ENCODE data around the gene SLC32A1.
A peak's percentile ranks its signal among the peaks of the same experiment; 100 is the strongest.

The SLC32A1 gene

DNA sequence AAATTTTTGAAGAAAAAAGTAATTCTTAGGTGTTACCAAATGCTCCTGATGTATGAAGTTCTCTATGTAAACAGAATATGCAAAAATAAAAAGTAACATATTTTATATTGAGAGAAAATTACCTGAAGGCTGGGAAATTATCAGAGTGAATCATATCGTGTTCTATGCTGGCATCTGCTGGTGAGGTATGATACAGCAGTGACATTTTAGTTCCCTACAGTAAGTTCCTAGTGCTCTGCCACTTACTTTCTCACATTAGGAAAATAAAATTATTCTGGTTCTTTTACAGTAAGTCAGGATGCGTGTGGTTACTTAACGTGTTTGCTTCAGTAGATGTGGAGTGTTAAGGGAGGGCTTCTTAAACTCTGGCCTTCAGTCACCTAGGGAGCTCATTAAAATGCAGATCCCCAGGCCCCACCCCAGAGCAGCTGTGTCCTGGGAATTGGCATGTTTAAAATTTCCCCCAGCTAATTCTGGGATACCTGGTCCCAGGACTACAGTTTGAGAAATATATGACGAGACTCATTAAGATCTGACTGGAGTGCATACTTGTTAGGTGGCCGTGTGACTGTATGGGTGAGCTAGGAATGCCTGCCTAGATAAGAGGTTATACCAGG is 27.2 kb downstream of the SLC32A1 start:
- peaks cover 26% of the 10 kb centered on the region for H3K36me3 ChIP-seq (replicated peaks)
- H3K4me1 ChIP-seq, result peaks cover 3% of the 10 kb centered on the region; the same call in 1 of the 2 replicates
- H3K9me3 ChIP-seq, result peaks cover 3% of the 10 kb centered on the region; the same call in 1 of the 2 replicates
- H3K4me3 ChIP-seq, result no peak overlapping the region
- no peaks in the 10 kb centered on the region for H3K27me3 ChIP-seq (ENCODE audit: low read depth)
- in situ Hi-C loops (cut with MboI; ENCODE audit: low sequenced_read_pairs), result no loop called here
- peak in 1 of 2 experiments; percentile 52 for DNase-seq (ENCODE audit: low spot score in 2 of 2)

DNA sequence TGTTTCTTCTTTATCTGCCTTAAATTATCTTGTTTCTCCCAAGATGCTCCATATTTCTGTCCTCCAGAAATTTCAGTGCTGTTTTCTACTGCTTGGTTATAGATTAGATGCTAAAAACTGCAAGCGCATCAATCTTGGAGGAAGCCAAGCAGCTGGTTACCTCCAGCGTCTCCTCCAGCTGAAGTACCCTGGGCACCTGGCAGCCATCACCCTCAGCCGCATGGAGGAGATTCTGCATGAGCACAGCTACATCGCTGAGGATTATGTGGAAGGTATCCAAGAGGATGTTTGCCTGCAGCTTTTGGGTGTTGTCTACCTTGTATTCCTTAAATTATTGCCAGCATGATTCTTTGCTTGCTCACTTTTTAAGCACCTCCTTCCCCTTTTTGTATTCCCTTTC is 27.7 kb downstream of the SLC32A1 start:
- Histone ChIP-seq H3K4me3 (no peak overlapping the region), H3K4me1 (peaks cover 3% of the 10 kb centered on the region; the same call in 1 of the 2 replicates), H3K36me3 (replicated peaks) (peaks cover 29% of the 10 kb centered on the region), H3K9me3 (peaks cover 3% of the 10 kb centered on the region; the same call in 1 of the 2 replicates), H3K27me3 (ENCODE audit: low read depth) (no peaks in the 10 kb centered on the region)
- no peak for DNase-seq (ENCODE audit: low spot score in 2 of 2)
- in situ Hi-C loops (cut with MboI; ENCODE audit: low sequenced_read_pairs), result no loop called here

DNA sequence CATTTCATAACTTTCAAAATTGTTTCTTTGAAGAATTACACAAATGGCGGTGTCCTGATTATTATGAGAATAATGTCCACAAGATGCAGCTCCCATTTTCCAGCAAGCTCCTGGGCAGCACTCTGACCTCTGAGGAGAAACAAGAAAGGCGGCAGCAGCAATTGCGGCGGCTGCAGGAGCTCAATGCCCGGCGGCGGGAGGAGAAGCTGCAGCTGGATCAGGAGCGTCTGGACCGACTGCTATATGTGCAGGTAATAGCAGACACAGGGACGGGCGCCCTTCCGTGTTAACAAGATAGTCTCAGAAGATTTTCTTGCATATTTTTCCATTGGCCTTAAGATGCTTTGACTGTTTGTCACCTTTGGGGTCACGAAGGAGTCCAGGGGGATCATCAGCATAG is 30.6 kb downstream of the SLC32A1 start:
- H3K4me1 ChIP-seq, result no peaks in the 10 kb centered on the region
- DNase-seq (ENCODE audit: low spot score in 2 of 2), result no peak
- no peak overlapping the region for H3K4me3 ChIP-seq
- peaks cover 41% of the 10 kb centered on the region for H3K36me3 ChIP-seq (replicated peaks)
- H3K9me3 ChIP-seq, result no peaks in the 10 kb centered on the region
- no peaks in the 10 kb centered on the region for H3K27me3 ChIP-seq (ENCODE audit: low read depth)
- in situ Hi-C loops (cut with MboI; ENCODE audit: low sequenced_read_pairs), result no loop called here

DNA sequence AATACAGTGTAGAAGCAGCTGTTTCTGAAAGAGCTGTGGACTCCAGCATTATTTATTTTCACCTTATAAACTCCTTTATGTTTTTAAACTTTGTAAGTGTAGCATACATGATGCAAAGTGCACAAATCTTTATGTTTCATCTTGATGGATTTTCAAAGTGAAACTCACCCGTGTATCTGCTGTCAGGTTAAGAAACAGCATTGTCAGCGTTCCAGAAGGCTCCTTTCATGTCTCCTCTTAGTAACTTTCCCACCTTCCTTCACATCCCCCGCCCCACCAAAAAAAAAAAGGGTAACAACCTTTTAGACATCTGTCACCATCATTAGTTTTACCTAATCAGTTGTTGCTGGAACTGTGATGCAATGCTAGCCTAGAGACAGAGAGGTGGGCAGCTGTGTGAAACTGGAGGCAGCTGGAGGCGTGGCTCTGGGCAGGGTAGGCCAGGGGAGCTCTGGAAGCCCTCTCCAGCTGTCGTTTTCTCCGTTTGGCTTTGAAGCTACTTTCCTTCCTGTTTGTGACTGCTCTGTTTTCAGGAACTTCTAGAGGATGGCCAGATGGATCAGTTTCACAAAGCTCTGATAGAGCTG is 31.1 kb downstream of the SLC32A1 start:
- DNase-seq (ENCODE audit: low spot score in 2 of 2), result no peak
- peaks cover 41% of the 10 kb centered on the region for H3K36me3 ChIP-seq (replicated peaks)
- H3K9me3 ChIP-seq, result no peaks in the 10 kb centered on the region
- in situ Hi-C loops (cut with MboI; ENCODE audit: low sequenced_read_pairs), result no loop called here
- no peaks in the 10 kb centered on the region for H3K27me3 ChIP-seq (ENCODE audit: low read depth)
- H3K4me1 ChIP-seq, result no peaks in the 10 kb centered on the region
- no peak overlapping the region for H3K4me3 ChIP-seq

DNA sequence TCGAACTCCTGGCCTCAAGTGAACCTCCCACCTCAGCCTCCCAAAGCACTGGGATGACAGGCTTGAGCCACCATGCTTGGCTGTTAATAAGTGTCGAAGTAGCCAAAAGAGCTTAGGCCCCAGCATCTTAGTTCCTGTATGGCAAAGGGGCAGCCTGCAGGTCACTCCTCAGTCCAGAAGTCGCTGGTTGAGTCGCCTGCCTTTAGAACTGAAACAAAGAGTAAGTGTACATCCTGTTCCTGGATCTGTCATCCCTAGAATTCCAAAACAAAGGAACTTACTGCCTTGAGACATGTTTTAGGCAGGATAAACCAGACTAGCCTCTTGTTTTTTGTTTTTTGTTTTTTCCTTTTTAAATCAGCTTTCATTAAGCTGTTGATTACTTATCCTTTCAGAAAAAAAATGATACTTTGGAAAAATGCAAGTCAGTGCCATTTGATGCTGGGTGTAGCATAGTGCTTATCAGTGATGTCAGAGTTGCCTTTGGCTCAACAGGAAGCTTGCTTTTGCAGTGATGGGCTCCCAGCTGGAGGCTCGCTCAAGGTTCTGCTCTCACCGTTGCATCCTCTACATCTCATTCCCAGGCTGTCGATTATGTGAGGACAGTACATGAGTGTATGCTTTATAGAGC is 33.0 kb downstream of the SLC32A1 start:
- H3K9me3 ChIP-seq, result no peaks in the 10 kb centered on the region
- DNase-seq (ENCODE audit: low spot score in 2 of 2), result no peak

DNA sequence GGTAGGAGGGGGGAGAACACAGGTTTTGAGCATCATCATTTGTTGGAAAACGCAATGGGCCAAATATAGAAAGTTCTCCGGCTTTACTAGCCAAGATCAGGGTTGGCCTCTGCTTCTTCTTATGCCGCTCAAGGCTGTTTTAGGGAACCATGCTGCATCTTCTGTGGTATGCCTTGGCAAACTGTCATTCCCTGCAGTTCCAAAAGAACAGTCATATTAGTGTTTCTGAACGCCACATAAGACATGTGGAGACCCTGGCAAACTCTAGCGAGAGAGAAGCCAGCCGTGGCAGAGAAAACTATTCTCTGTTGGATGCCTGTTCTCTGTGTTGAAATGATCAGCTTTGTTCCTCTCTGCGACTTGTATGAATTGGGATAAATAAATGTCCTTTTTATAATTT is 34.8 kb downstream of the SLC32A1 start:
- no peak overlapping the region for H3K4me3 ChIP-seq
- no peak for DNase-seq (ENCODE audit: low spot score in 2 of 2)
- peaks cover 42% of the 10 kb centered on the region for H3K36me3 ChIP-seq (replicated peaks)

More for the DNA sequence above, 33.0 kb downstream of the SLC32A1 start:
- in situ Hi-C loops (cut with MboI; ENCODE audit: low sequenced_read_pairs), result no loop called here
- no peaks in the 10 kb centered on the region for H3K27me3 ChIP-seq (ENCODE audit: low read depth)
- H3K36me3 ChIP-seq (replicated peaks), result peaks cover 41% of the 10 kb centered on the region
- no peak overlapping the region for H3K4me3 ChIP-seq
- no peaks in the 10 kb centered on the region for H3K4me1 ChIP-seq

DNA sequence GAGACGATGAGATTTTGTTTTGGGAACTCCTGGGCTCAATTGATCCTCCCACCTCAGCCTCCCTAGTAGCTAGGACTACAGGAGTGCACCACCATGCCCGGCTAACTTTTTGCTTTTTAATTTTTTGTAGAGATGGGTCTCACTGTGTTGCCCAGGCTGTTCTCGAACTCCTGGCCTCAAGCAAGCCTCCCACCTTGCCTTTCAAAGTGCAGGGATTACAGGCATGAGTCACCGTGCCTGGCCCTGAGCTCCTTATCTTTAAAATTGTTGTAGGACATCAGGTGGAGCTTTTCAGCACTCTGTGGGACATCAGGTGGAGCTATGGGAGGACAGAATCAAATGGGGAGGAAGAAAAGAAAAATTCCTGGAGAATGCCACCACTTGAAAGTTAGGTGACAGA is 36.7 kb downstream of the SLC32A1 start:
- H3K36me3 ChIP-seq (replicated peaks), result peaks cover 34% of the 10 kb centered on the region
- in situ Hi-C loops (cut with MboI; ENCODE audit: low sequenced_read_pairs), result no loop called here

More for the DNA sequence above, 34.8 kb downstream of the SLC32A1 start:
- in situ Hi-C loops (cut with MboI; ENCODE audit: low sequenced_read_pairs), result no loop called here
- Histone ChIP-seq H3K4me1 (no peaks in the 10 kb centered on the region), H3K9me3 (no peaks in the 10 kb centered on the region), H3K27me3 (ENCODE audit: low read depth) (no peaks in the 10 kb centered on the region)

DNA sequence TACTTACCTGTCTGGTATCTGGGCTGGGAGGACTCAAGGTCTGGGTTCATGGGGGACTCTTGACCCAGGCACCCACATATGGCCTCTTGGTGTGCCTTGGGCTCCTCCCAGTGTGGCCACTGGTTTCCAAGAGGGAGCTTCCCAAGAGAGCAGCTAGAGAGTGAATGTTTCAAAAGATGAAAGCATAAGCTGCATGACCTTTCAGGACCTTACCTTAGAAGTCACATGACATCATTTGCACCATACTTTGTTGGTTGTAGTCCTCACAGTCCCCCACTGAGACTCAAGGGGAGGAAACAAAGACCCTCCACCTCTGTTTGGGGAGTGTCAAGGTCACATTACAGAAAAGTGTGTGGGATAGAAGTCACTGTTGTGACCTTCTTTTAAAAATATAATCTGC is 37.9 kb downstream of the SLC32A1 start:
- no peaks in the 10 kb centered on the region for H3K9me3 ChIP-seq
- peaks cover 32% of the 10 kb centered on the region for H3K36me3 ChIP-seq (replicated peaks)
- in situ Hi-C loops (cut with MboI; ENCODE audit: low sequenced_read_pairs), result no loop called here
- DNase-seq (ENCODE audit: low spot score in 2 of 2), result no peak
- H3K27me3 ChIP-seq (ENCODE audit: low read depth), result no peaks in the 10 kb centered on the region
- H3K4me3 ChIP-seq, result no peak overlapping the region
- H3K4me1 ChIP-seq, result no peaks in the 10 kb centered on the region

More for the DNA sequence above, 36.7 kb downstream of the SLC32A1 start:
- Histone ChIP-seq H3K27me3 (ENCODE audit: low read depth) (no peaks in the 10 kb centered on the region), H3K4me1 (no peaks in the 10 kb centered on the region), H3K4me3 (no peak overlapping the region), H3K9me3 (no peaks in the 10 kb centered on the region)
- DNase-seq (ENCODE audit: low spot score in 2 of 2), result no peak

DNA sequence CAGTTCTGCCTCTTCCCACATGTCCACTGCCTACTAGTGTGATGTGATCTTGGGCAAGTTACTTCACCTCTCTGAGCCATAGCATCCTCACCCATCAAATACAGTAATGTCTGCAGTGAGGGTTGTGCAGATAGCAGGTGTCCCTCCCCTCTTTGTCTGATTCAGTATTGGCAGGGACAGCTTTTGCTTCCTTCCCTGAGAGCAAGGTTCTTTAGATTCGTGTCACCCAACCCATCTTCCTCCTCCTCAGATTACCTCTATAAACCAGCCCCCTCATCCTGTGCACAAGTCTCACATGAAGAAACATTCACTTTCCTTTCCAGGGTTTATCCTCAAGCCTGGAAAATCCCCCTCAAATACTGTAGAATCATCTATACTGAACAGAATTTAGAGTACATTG is 39.3 kb downstream of the SLC32A1 start:
- Histone ChIP-seq H3K4me1 (no peaks in the 10 kb centered on the region), H3K36me3 (replicated peaks) (peaks cover 33% of the 10 kb centered on the region), H3K27me3 (ENCODE audit: low read depth) (no peaks in the 10 kb centered on the region), H3K4me3 (no peak overlapping the region), H3K9me3 (no peaks in the 10 kb centered on the region)
- in situ Hi-C loops (cut with MboI; ENCODE audit: low sequenced_read_pairs), result no loop called here
- no peak for DNase-seq (ENCODE audit: low spot score in 2 of 2)

DNA sequence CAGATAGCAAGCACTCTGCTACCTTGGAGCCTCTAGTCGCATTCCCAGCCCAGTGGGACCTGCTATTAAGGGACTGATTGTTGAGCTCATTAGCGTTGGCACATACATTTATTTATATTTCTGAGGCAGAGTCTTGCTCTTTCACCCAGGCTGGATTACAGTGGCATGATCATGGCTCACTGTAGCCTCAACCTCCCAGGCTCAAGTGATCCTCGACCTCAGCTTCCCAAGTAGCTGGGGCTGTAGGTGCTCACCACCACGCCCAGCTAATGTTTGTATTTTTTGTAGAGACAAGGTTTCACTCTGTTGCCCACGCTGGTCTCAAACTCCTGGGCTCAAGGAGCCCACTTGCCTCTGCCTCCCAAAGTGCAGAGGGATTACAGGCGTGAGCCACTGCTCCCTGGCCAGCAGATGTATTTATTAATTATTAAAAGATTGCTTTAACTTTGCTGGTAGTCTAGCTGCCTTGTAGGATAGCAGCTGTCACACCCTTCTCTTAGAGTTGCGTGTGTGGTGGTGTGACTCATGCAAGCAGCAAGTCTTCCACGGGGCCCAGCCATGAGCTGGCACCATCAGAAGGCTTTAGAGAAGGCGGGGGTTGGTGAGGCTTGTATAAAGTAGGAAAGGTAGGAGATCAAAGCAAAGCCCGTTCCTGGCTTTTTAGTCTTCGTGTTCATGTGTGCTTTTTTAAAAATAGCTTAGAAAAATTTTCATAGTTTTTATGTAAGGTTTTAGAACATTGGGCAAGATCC is 40.5 kb downstream of the SLC32A1 start:
- Histone ChIP-seq H3K36me3 (replicated peaks) (peaks cover 33% of the 10 kb centered on the region), H3K9me3 (no peaks in the 10 kb centered on the region), H3K4me1 (no peaks in the 10 kb centered on the region), H3K27me3 (ENCODE audit: low read depth) (no peaks in the 10 kb centered on the region), H3K4me3 (no peak overlapping the region)
- in situ Hi-C loops (cut with MboI; ENCODE audit: low sequenced_read_pairs), result no loop called here
- DNase-seq (ENCODE audit: low spot score in 2 of 2), result no peak

DNA sequence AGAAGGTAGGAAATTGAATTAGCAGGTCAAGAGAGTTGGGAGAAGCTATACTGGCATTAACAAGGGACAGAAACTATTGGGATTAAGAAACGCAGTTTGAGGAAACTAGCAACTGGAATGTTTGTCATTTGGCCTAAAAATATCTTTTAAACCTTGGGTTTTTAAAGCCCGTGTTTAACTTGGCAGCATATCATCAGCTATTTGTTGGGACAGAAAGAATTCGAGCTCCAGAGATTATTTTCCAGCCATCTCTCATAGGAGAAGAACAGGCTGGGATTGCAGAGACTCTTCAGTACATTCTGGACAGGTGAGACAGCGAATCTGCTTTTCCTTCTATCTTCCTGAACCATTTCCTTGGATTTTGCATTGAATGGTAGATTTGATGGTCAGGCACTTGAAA is 41.8 kb downstream of the SLC32A1 start:
- DNase-seq (ENCODE audit: low spot score in 2 of 2), result no peak
- Histone ChIP-seq H3K4me3 (no peak overlapping the region), H3K36me3 (replicated peaks) (peaks cover 33% of the 10 kb centered on the region), H3K9me3 (no peaks in the 10 kb centered on the region), H3K4me1 (no peaks in the 10 kb centered on the region), H3K27me3 (ENCODE audit: low read depth) (no peaks in the 10 kb centered on the region)
- in situ Hi-C loops (cut with MboI; ENCODE audit: low sequenced_read_pairs), result no loop called here

DNA sequence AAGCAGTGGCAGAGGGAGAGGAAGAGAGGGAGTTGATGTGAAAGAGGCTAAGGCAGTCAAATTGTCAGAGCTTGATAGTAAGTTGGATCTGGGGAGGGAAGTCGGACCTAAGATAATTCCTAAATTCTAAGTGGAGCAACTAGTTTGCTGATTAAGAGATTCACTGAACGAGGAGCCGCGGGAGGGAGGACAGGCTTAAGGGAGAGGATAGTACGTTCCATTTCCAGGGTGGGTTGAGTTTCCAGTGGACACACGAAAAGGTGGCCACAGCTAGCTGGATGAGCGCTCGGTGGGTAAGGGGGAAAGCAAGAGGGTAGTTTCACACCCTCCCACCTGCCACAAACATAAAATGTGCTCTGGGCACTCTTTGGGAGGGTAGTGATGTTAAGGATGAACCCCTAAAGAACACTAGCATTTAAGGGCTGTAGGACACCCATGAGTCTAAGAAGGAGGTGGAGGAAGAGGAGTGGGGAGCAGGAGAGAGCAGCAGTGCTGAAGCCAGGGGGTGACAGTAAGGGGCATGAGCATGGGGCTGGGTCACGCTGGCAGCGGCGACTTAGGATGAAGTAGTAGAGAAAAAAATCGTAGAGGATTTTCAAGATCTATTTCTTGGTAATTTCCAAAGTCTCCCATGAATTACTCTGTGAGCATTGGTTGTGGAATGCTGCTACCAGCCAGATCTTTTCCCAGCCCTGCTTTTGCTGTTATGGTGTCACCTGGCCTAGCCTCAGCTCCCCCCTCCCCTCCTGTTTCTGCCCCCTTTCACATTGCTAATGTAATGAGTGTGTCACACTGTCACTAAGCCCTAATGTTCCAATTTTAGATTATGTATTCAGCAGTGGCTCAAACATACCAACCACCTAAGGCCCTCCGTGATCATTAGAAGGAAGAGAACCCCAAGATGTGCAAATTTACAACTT is 45.4 kb downstream of the SLC32A1 start:
- Histone ChIP-seq H3K36me3 (replicated peaks) (peaks cover 37% of the 10 kb centered on the region), H3K4me1 (no peaks in the 10 kb centered on the region), H3K4me3 (no peak overlapping the region), H3K9me3 (no peaks in the 10 kb centered on the region), H3K27me3 (ENCODE audit: low read depth) (no peaks in the 10 kb centered on the region)
- in situ Hi-C loops (cut with MboI; ENCODE audit: low sequenced_read_pairs), result no loop called here
- no peak for DNase-seq (ENCODE audit: low spot score in 2 of 2)

DNA sequence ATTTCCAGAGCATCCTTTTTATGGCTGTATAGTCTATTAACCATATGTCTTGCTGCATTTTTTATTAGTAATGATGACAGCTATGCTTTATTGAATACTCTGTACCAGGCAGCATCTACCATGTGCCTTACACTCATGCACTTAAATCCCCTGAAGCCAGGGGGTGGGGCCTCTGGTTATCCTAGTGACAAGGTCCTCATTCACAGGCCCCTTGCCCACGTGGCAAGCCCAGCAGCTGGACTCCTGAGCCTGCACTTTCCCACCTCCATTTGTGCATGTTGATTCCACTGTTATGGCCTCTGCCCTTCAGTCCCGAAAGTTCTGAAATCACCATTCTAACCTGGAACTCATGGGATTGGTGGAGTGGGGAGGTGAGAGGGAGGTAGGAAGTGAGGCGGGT is 46.3 kb downstream of the SLC32A1 start:
- no peaks in the 10 kb centered on the region for H3K4me1 ChIP-seq
- peaks cover 34% of the 10 kb centered on the region for H3K36me3 ChIP-seq (replicated peaks)
- H3K4me3 ChIP-seq, result no peak overlapping the region
- no peaks in the 10 kb centered on the region for H3K9me3 ChIP-seq
- in situ Hi-C loops (cut with MboI; ENCODE audit: low sequenced_read_pairs), result no loop called here
- H3K27me3 ChIP-seq (ENCODE audit: low read depth), result no peaks in the 10 kb centered on the region
- no peak for DNase-seq (ENCODE audit: low spot score in 2 of 2)

Measured in HAP-1 (cell line).